ENCODE results near the gene PNPLA6. TPM values are rescaled to one million over a fixed set of nuclear protein-coding genes. Genes with fewer than 3 reads are reported as not detected.

Gene PNPLA6
- polyA plus RNA-seq, 1 of the 3 experiments (the other 2 are of a cell fraction), result 90.5 TPM

GRCh38 chr19:7562646-7563393 is 27.3 kb downstream of the PNPLA6 start:
- H3K9ac ChIP-seq, result no peak overlapping the region
- no peaks in the 10 kb centered on the region for H3K79me2 ChIP-seq (ENCODE audit: insufficient read depth)
- no peak for DNase-seq
- no peaks in the 10 kb centered on the region for H3K9me3 ChIP-seq
- WGBS (ENCODE audit: low lambda C conversion rate), result 89% methylated on average over 15 of the region's 16 CpGs
- POLR2A ChIA-PET, result interaction anchor here (0.6 kb wide), 2 partner anchors 79 to 214 kb away, joined by 3 to 4 read pairs; partner anchors contain the start of gene ARHGEF18
- H3K9me2 ChIP-seq, result no peaks in the 10 kb centered on the region
- H3K4me2 ChIP-seq, result no peak overlapping the region
- H3K4me3 ChIP-seq (ENCODE audit: low read depth in 2 of 2, low read length in 1 of 2), result no peak overlapping the region
- no peaks in the 10 kb centered on the region for H3F3A ChIP-seq (replicated peaks; ENCODE audit: insufficient read depth)
- no peak overlapping the region for H3K27ac ChIP-seq (ENCODE audit: low read depth in 2 of 2, low read length in 1 of 2)
- CTCF ChIA-PET, result interaction anchor here (1.9 to 13.0 kb wide), 3 partner anchors 118 to 237 kb away, joined by 7 to 171 read pairs (median 116); partner anchors contain the start of gene TRAPPC5
- H3K4me1 ChIP-seq (ENCODE audit: control insufficient read depth in 1 of 2, insufficient read depth in 2 of 2, low read depth in 1 of 2, low read length in 1 of 2), result no peaks in the 10 kb centered on the region
- H4K20me1 ChIP-seq (ENCODE audit: insufficient read depth), result 0 out of 2 replicates have a peak, but pooled peaks cover 3% of the 10 kb centered on the region
- H3K27me3 ChIP-seq (ENCODE audit: insufficient read depth), result no peaks in the 10 kb centered on the region
- TF ChIP-seq, protein P1, sequence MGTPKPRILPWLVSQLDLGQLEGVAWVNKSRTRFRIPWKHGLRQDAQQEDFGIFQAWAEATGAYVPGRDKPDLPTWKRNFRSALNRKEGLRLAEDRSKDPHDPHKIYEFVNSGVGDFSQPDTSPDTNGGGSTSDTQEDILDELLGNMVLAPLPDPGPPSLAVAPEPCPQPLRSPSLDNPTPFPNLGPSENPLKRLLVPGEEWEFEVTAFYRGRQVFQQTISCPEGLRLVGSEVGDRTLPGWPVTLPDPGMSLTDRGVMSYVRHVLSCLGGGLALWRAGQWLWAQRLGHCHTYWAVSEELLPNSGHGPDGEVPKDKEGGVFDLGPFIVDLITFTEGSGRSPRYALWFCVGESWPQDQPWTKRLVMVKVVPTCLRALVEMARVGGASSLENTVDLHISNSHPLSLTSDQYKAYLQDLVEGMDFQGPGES (IDR thresholded peaks at IDR 0.05; ENCODE audit: low read depth, low read length), result no peak
- TF ChIP-seq, protein P2, sequence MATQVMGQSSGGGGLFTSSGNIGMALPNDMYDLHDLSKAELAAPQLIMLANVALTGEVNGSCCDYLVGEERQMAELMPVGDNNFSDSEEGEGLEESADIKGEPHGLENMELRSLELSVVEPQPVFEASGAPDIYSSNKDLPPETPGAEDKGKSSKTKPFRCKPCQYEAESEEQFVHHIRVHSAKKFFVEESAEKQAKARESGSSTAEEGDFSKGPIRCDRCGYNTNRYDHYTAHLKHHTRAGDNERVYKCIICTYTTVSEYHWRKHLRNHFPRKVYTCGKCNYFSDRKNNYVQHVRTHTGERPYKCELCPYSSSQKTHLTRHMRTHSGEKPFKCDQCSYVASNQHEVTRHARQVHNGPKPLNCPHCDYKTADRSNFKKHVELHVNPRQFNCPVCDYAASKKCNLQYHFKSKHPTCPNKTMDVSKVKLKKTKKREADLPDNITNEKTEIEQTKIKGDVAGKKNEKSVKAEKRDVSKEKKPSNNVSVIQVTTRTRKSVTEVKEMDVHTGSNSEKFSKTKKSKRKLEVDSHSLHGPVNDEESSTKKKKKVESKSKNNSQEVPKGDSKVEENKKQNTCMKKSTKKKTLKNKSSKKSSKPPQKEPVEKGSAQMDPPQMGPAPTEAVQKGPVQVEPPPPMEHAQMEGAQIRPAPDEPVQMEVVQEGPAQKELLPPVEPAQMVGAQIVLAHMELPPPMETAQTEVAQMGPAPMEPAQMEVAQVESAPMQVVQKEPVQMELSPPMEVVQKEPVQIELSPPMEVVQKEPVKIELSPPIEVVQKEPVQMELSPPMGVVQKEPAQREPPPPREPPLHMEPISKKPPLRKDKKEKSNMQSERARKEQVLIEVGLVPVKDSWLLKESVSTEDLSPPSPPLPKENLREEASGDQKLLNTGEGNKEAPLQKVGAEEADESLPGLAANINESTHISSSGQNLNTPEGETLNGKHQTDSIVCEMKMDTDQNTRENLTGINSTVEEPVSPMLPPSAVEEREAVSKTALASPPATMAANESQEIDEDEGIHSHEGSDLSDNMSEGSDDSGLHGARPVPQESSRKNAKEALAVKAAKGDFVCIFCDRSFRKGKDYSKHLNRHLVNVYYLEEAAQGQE (IDR thresholded peaks at IDR 0.05; ENCODE audit: low read depth, low read length), result peak; percentile 99
- H3K36me3 ChIP-seq (replicated peaks in 1 of 2; ENCODE audit: control insufficient read depth in 1 of 2, insufficient read depth in 2 of 2, low read length in 1 of 2), result peaks cover 21 to 22% of the 10 kb centered on the region in 2 experiments
- H2AFZ ChIP-seq (ENCODE audit: low read depth), result no peak overlapping the region

DNA sequence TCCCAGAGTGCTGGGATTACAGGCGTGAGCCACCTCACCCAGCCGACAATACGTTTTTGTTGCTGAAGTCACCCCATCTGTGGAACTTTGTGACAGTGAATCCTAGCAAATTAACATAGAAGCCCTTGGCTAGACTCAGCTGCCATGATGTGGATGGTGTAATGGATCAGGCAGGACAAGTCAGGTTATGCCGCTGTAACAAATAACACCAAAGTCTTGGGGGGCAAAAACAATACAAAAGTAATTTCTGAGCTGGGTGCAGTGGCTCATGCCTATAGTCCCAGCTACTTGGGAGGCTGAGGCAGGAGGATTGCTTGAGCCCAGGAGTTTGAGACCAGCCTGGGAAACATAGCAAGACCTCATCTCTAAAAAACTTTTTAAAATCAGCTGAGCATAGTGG is 29.3 kb downstream of the PNPLA6 start:
- WGBS (ENCODE audit: low lambda C conversion rate), result 75% methylated on average over 4 of the region's 4 CpGs
- POLR2A ChIA-PET, result no interaction called here

More for the DNA sequence above, 29.3 kb downstream of the PNPLA6 start:
- no peaks in the 10 kb centered on the region for H3K27me3 ChIP-seq (ENCODE audit: insufficient read depth)
- H3K4me1 ChIP-seq (ENCODE audit: control insufficient read depth in 1 of 2, insufficient read depth in 2 of 2, low read depth in 1 of 2, low read length in 1 of 2), result no peaks in the 10 kb centered on the region
- H2AFZ ChIP-seq (ENCODE audit: low read depth), result no peak overlapping the region
- H3K36me3 ChIP-seq (replicated peaks in 1 of 2; ENCODE audit: control insufficient read depth in 1 of 2, insufficient read depth in 2 of 2, low read length in 1 of 2), result peaks cover 10% of the 10 kb centered on the region in 2 experiments
- CTCF ChIA-PET, result interaction anchor here (1.1 to 13.0 kb wide), 4 partner anchors 88 to 235 kb away, joined by 3 to 171 read pairs (median 60); partner anchors contain the start of gene TRAPPC5
- H3K9me3 ChIP-seq, result no peaks in the 10 kb centered on the region
- DNase-seq, result no peak
- H3F3A ChIP-seq (replicated peaks; ENCODE audit: insufficient read depth), result no peaks in the 10 kb centered on the region
- no peak overlapping the region for H3K4me3 ChIP-seq (ENCODE audit: low read depth in 2 of 2, low read length in 1 of 2)
- no peaks in the 10 kb centered on the region for H3K79me2 ChIP-seq (ENCODE audit: insufficient read depth)
- no peak for TF ChIP-seq RFX5 (IDR thresholded peaks at IDR 0.05; ENCODE audit: low read length)
- H3K27ac ChIP-seq (ENCODE audit: low read depth in 2 of 2, low read length in 1 of 2), result no peak overlapping the region
- H3K4me2 ChIP-seq, result no peak overlapping the region
- no peaks in the 10 kb centered on the region for H3K9me2 ChIP-seq
- 0 out of 2 replicates have a peak, but pooled peaks cover 3% of the 10 kb centered on the region for H4K20me1 ChIP-seq (ENCODE audit: insufficient read depth)
- no peak overlapping the region for H3K9ac ChIP-seq
